Measurements from ENCODE around the gene CCDC60.

Gene CCDC60

DNA sequence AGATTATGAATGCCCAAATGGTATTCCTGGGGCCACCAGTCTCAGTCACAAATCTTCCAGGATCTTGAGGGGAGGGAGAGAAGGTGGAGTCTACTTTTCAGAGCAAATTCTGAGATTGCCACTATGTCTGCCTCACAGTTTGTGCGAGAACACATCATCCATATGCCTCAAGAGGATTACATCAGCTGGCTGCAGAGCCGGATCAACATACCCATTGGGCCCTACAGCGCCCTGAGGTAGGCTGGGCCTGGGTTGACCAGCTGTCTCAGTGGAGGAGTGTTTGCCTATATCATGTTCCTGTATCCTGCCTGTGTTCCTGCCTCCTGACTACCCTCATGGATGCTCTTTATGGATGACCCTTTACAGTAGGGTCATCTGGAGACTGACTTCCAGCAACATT is 205.9 kb downstream of the CCDC60 start:
- DNase-seq = no peak

DNA sequence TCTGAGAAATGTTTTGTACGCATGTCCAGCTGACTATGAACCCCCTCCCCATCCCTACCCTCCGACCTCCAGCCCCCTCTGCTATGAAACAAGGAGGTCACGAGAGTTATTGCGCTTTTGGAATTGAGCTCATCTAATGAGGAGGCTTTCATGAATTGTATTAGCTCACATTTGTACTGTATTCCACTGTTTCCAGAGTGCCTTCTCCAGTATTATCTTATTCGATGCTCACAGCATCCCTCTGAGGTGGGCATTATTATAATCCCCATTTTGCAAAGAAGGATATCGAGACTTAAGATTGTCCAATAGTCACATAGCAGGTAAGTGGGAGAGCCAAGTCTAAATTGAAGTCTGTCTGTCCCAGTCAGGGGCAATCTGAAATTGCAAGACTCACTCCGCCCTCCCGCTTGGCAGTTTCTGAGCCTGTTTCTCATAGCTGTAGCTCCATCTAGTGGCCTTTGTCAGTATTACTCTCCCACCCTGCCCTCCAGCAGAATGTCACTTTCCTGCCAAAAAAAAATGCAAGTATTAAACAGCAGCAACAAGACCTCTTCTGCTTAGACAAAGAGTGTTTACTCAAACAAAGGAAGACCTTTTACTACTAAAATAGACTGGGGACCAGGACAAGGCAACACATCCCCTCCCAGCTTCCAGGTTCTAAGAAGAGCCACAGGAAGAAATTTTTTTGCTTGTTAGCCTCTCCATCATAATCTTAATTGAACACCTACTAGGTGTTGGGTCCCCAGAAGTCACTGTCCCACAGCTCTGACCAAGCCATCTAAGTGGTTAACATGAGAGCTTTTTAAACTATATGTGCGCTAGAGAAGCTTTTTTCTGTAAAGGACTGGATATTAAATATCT is 210.5 kb downstream of the CCDC60 start:
- DNase-seq = peak in 40 of 51 donors; percentile 0 to 62 (median 22)

DNA sequence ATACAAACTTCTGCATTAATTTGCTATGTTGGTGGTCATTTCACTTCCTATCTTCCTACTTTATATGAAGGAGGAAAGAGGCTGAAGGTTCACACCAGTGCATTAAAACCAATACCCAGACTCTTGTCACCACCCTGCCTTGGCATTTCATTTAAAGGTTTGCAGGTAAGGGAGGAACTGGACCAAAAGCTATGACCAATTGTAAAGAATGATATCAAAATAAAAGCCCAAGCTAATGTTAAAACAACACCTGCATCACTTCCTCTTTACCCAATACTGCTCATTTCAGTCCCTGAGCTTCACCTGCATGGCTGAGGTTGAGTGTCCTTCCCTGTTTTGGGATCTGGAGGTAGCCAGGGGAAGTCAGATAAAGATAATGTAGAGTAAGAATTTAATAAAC is 211.8 kb downstream of the CCDC60 start:
- no peak for DNase-seq

DNA sequence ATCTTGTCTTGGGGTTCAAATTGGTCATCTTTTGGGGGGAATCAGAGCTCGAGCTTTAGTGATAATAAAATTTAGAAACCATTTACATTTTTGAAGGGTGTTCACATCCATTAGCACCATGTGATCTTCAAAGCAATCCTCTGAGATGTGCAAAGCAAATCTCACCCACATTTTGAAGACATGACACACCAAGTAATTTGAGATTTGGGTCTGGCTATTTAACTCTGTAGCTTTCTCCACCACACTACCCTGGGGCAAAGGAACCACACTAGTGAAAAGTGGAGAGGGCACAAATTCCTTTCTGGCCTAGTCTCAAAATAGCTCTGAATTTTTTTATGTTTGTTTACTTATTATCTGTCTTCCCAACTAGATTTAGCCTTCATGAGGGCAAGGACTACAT is 212.5 kb downstream of the CCDC60 start:
- no peak for DNase-seq

DNA sequence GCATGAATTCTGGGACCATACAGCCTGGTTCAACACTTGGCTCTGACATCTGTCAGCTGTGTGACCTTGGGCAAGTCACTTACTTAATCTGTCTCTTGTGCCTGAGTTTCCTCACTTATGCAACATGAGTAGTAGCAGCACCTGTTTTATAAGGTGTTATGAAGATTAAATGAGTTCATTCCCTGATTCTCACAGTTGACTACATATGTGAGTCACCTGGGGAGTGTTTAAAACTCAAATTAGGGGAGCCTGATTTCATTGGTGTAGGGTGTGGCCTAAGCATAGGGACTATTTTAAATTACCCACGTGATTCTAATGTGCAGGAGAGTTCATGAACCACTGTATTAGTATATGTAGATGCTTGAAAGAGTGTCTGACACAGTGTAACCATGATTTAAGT is 222.3 kb downstream of the CCDC60 start:
- no peak for DNase-seq

DNA sequence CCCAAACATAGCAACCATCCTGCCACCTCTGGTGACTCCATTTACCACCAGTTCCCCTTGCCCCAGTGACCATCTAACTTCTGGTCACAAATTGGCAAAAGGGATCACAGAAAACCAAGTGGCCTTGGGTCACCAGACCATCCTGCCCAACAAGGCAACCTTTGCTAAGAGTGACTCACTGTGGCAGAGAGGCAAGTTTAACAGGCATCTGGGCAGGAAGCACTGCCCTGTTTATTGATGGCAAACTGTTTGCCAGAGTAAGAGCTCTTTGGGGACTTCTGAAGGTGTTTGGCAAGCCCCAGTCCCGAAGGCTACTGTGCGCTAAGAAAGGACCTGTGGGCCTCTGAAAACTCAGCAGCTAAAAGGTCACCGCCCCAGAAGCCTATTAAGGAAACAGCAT is 230.9 kb downstream of the CCDC60 start:
- no peak for DNase-seq

DNA sequence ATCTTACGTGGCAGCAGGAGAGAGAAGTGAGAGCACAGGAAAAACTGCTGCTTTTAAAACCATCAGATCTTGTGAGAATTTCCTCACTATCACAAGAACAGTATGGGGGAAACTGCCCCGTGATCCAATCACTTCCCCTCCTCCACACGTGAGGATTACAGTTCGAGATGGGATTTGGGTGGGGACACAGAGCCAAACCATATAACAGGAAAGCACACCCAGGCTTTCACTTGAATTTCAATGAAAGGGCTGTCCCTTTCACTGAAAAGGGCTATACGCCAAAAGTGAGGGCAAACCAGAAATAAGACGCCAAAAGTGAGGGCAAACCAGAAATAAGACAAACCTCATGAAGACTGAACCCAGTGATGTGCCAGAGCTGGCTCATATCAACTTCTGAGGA is 236.2 kb downstream of the CCDC60 start:
- no peak for DNase-seq

DNA sequence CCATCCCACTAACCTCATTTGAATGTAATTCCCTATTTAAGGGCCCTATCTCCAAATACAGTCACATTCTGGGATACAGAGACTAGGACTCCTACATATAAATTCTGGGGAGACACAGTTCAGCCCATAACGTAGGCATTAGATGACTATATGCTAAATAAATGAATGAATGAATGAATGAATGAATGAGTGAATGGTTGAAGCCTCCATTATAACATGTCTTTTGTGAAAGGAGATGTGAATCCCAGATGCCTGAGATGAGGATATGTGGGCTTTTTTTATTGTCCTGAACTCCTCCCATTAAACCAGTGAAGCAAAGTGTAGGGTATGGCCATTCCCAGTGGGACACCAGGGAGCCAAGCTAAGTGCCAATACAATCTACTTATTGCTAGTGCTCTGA is 238.6 kb downstream of the CCDC60 start:
- DNase-seq = no peak

DNA sequence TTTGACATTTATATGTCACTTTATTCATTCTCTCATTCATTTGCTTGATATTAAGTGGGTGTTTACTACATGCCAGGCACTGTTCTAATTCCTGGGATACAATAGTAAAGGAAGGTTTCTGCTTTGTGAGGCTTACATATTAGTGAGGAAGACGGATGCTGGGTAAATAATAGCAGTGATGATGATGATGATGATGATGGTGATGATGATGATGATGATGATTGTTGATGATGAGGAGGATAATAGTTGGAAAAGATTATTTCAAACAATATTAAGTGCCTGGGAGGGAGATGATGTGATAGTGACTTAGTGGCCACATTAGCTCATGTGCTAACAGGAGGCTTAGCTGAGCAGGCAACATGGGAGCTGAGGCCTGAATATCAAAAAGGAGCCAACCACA is 239.7 kb downstream of the CCDC60 start:
- no peak for DNase-seq

DNA sequence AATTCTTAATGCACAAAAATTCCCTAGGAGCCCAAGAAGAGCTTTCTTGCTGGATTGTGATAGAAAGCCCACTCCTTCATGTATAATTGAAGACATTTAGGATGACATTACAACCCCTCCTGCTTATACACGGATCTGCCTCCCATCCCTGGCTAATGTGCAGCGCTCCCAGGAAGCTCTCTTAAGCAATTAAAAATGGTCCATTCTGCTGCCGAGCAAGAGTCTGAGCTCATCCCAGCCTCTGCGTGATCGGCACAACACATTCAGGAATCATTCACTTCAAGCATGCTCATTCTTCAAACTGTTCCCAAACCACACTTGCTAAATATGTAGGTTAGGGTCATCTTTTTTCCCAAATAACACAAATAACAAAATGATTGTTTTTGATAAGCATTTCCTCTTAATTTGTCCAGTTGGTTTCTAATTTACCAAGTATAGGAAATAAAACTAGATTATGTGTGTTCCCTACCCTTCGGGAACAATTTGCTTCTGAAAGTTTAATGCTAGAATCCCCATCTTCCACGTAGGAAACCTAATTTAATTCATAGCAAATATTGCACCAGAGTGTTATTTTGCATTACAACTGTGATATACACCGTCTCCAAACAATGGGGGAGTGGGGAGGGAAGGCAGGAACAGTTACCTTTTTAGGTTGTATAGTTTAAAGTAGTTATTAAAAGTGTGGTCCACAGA is 241.7 kb downstream of the CCDC60 start:
- no peak for DNase-seq

DNA sequence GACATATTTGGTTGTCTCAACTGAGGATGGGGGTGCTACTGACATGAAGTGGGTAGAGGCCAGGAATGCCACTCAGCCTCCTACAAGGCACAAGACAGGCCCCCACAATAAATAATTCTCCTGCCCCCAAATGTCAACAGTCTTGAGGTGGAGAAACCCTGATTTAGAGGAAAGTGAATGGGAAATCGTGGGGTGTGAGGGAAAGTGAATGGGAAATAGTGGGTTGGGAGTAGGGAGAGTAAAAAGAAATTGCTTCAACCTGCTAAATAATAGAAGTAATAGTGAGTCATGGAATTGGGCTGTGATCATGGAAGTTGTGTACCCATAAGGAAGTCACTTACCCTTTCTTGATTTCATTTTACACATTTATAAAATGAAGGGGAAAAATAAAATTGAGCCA is 242.4 kb downstream of the CCDC60 start:
- DNase-seq = no peak

DNA sequence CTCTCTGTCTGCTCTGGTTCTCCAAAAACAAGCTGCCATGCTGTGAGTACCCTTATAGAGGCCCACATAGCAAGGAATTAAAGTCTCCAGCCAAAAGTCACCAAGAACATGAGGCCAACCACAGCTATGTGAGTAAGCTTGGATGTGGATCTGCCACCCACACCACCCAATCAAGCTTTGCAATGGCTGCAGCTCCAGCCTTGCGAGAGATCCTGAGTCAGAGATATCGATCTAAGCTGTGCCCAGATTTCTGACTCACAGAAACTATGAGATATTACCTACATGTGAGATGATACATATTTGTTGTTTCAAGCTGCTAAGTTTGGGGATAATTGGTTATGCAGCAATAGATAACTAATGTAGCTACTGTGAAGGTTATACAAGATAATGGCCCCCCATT is 243.6 kb downstream of the CCDC60 start:
- DNase-seq = peak in 1 of 51 donors; percentile 23

DNA sequence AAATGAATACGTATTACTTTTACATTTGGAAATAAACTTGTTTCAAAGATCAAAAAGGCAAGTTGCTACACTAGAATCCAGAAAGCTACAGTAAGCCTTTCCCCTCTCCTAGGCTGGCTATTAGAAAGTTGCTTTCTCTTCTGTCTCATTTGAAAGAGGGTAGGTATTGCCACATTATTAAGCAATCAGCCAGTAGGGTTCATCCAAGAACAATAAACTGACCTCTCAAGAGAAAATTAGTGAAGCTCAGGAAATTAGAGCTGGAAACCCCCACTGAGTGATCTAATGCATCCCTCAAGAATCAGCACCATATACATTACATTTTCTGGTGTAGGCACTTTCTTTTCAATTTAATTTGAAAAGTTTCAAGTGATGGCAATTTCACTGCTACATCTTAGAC is 254.6 kb downstream of the CCDC60 start:
- DNase-seq = no peak

DNA sequence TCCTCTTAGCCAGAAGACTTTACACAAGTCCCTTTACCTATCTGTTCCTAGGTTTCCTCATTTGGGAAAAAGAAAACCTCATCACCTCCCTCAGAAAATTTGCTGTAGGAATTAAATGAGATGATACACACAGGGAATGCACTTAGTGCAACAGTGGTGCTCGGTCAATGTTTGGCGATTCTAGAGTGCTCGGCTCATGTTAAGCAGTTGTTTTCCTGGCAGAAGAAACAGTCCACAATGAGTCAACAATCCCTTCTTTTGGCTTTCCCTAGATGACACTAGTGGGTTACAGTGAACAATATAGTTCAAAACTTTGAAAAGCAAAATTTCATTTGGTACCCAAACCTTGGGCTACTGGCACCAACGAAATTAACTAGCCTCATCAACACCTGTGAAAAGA is 255.1 kb downstream of the CCDC60 start:
- DNase-seq = no peak
